RCC 7860 (cell line): ENCODE results near the gene GRHL3.

Experiments
- DNase-seq: peaks from one replicate; pipeline ENCODE4 v3.0.0-alpha.2; 2015; ENCODE audit warnings: low spot score
- FAIRE-seq: peaks from 2 replicates; lab custom pipeline; 2012; peaks lifted over from hg19 to GRCh38; lab: Jason Lieb, UNC

Gene GRHL3

DNA sequence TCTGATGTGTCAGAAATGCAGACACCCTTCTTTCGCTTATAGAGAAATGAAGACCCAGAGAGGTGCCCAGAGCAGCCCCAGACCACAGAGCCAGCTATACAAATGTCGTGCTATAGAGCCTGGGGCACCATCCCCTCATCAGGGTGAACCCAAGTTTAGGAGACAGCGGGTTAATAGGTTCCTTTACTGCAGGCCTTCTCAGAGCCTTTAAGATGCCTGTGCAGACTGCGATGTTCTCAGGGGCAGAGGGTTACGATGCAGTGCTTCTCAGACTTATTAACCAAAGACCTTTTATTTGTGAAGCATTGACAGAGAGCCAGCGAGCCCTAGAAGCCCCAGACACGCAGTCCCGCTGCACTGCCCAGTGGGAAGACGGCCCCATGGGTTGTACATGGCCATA lies 47.5 kb downstream of the GRHL3 start:
- no peak for DNase-seq
- no peak for FAIRE-seq

DNA sequence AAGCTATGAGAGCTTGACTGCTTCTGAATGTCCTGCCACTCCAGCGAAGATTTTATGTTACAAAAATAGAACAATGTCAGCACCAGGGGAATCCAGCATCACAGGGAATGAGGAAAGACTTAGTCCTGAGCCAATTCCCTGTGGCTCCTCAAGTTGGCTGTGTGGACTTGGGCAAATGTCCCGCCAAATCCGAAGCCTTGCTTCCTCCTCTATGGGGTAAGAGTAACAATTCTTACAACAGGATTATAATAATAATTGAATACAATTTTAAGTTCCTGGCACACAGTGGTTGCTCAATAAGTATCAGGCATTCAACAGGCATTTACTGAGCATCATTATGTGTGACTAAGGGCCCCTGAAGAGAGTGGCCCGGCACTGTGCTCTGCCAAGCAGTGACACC lies 50.0 kb downstream of the GRHL3 start:
- no peak for FAIRE-seq
- DNase-seq, result no peak

DNA sequence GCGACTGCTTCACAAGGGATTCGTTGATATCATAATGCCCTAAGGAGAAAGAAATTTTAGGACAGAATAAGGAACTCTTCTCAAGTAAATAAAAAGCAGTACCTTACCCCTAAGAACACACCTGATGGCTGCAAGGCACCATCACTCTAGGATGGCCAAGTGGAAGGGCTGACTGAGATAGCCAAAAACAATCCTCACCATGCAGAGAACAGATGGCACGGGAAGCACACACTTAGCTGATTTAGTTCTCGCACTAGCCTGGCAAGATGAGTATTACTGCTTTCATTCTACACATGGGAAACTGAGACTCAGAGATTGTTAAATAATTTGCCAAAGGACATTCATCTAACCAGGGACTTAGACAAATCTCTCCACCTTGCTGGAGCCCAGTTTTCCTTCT lies 50.6 kb downstream of the GRHL3 start:
- no peak for DNase-seq
- no peak for FAIRE-seq

DNA sequence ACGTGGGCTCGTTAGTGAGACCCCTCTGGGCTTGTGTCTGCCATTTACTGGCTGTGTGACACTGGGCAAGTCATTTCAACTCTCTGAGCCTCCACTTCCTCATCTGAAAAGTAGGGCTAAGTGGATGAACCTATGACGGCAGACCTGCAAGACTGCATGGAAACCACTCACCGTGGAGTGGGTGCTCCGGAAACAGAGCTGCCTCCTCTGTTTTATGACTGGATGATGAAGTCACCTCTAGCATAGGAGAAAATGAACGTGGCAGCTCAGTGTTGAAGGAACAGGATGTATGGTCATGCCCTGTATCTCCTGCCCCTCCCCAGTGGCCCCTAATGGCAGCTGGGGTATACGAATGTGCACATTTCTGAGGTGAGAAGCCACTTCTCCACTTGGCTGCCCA lies 53.9 kb downstream of the GRHL3 start:
- FAIRE-seq (no peak), DNase-seq (no peak)

DNA sequence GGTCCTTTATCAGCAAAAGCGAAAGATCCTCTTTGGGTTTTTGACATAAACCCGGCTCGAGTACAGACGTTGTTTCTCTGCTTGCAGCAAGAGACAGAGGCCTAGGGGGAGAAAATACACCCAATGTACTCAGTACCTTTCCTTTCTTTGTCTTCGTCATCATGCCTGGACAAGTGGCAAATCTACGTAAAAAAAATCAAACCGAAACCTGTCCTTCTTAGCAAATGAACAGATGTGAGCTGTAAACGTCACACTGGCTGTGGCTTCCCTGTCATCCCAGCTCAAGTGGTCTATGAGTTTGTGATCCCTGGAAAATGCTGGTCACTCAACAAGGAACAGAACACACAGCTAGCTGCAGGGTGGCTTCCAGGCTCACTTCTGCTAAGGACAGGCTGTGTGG lies 54.6 kb downstream of the GRHL3 start:
- FAIRE-seq (no peak), DNase-seq (no peak)

DNA sequence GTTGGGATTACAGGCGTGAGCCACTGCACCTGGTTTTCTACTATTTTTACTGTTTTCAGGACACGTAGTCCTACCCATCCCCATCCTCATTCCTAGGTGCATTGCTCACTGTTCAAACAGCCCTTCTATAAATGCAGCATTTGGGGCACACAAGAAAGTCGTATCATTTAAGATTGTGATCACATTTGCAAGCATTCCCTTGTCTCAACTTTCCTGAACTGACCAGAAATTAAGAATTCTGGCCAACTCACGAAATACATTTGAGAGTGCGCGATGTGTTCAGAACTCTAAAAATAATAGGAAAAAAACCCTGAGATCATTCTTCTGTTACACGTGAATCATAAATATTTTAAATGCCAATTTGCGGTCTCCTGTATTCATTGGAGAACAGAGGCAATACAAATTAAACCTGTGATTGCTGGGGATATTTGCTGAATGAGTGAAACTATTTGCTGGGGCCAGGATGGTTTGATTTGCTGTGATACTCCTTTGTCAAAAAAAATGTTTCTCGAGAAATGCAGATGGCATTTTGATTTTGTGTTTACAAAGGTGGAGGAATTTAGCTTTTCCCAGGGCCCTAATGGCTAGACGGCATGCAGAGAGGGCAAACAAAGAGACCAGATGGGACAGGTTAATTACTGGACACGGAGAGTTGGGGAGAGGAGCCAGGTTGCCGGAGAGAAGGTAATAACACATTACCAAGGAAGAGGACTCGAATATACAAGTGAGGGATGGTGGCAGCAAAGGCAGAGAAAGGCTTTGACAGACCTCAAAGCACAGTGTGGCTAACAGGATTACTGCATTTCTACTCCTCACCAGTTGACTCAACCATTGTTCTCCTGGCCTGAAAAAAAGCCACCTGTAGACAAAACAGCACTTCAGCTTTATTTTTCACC lies 56.0 kb downstream of the GRHL3 start:
- FAIRE-seq (no peak), DNase-seq (no peak)

DNA sequence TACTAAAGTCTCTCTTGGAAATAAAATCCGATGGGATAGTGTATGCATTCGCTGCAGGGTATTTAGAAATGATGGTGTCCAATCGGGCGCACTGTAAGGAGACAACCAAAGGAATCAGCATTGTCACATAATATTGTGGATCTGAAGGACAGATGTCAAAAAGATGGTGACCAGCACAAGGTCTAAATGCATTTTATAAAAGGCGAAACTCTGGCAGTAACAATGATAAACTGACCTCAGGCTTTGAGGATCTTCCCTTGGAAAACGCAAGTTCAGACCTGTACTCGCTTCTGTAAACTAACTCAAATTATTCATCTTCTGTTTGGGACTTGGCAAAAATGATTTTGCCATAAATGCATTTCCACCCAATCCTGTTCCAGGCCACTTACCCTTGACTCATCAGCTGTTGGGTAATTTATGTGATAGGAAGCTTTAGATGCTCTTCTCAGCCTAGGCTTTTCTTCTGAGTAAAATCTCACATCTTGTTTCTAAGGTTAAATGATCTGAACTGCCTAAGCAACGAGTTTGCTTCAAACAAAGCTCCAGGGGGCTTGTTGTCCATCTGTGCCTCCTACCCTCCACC lies 60.7 kb downstream of the GRHL3 start:
- no peak for FAIRE-seq
- DNase-seq, result no peak

DNA sequence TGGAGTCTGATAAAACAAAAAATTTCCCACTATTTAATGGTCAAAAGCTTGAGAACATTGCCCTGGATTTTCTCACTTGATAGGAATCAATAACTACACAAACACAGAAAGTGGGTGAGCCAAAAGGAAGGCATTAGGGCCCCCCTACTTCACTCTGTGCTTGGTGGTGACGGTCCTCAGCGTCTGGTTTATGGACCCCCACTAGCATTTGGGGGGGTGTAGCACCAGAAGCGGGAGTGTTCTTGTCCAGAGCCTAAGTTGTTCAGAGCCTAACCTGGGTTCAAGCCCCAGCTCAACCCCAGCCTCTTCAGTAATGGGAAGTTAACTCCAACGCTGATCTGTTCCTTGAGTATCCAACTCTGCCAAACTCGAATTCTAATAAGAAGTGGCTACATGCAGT lies 61.4 kb downstream of the GRHL3 start:
- FAIRE-seq (no peak), DNase-seq (no peak)

GRCh38 chr1:24381256-24381655 lies 62.1 kb downstream of the GRHL3 start:
- no peak for FAIRE-seq
- DNase-seq, result no peak

GRCh38 chr1:24382165-24382577 lies 63.0 kb downstream of the GRHL3 start:
- DNase-seq, result no peak

DNA sequence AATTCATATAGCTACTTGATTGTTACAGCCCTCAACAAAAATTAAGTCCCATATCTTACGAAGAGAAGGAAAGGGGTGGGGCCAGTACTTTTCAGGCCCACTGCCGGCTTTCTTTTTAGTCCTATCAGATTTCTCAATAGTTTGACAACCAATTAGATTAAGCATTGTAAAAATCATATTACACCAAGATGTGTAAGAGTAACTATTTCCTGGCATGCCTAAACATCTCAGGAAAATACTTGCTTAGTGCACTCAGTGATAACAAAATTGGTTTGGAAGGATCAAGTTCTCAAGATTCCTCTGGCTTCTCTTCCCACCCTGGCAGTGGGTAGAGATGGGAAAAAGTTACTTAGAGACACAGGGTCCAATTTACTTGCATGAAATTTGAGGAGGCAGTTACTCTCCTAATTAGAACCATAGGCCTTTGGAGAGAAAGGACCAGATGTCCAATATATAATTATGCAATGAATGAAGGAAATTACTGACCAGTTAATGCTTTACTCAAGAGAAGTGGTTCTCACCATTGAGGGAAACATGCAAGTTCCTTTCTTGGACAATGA lies 64.3 kb downstream of the GRHL3 start:
- DNase-seq (no peak), FAIRE-seq (no peak)

More at GRCh38 chr1:24382165-24382577, 63.0 kb downstream of the GRHL3 start:
- FAIRE-seq, result no peak

GRCh38 chr1:24384251-24385090 lies 65.3 kb downstream of the GRHL3 start:
- DNase-seq (no peak), FAIRE-seq (no peak)

GRCh38 chr1:24385160-24385940 lies 66.2 kb downstream of the GRHL3 start:
- FAIRE-seq (peak; percentile 60), DNase-seq (peak; percentile 60)

DNA sequence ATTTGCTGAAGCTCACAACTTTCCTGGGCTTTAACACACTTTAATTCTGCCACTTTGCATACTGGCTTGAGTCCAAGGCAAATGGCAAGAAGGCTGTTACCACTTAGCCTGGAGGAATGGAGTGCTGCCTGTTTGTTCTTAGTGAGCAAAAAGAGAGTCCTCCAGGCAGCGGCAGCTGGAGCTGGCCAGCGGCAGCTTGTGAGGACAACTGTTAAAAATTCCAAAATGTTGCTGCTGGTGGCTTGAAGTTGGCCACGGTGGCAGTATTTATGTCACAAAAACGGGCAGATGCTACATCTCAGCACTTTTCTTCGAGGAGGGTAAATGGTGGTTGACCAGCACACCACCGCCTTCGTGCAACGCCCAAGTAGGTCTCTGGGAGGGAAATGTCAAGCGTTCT lies 67.1 kb downstream of the GRHL3 start:
- FAIRE-seq (no peak), DNase-seq (no peak)

DNA sequence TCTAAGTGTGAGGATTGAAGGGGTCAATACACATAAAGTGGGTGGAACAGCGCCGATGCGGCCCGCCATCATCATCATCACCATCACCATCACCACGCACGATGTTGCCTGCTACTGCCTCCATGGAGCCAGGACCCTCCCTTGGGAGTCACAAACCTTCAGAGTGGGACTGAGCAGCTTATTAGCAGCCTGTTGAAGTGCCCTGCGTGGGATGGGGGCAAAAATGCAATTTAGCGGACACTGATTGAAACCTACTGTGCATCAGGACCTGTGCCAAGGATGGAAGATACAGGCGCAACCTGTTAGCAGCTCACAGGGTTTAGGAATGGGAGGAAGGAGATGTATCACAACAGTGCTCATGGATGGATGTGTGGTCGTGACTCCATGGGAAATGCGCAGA lies 67.8 kb downstream of the GRHL3 start:
- FAIRE-seq (no peak), DNase-seq (no peak)

- DNase-seq (no peak), FAIRE-seq (peak; percentile 38)
Observed at GRCh38 chr1:24387636-24388175, 68.5 kb downstream of the GRHL3 start.

DNA sequence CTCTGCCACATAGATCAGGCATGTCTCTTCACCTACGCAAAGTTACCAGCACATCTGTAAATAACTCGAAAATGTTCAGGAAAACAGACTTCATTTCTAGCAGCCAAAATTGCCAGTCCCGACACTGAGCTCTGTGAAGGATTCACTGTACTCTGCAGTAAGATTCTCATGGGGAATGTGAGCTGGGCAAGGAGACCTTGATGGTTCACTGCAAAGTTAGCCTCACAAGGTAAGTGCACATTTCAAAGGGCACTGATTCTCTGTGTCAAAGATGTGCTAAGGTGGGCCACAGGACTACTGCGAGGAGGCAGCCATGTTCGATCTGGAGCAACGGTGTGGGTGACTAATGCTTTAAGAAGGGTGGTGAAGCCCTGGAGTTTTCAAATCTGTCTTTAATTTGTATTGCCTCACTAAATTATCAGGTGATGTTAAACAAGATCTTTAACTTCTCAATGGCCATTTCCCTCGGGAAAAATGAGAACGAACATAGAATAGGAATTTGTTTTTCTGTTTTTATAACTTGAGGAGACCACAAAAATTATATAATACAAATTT lies 69.3 kb downstream of the GRHL3 start:
- DNase-seq (no peak), FAIRE-seq (no peak)

- FAIRE-seq (no peak), DNase-seq (no peak)
Observed at GRCh38 chr1:24389231-24389678, 70.1 kb downstream of the GRHL3 start.

DNA sequence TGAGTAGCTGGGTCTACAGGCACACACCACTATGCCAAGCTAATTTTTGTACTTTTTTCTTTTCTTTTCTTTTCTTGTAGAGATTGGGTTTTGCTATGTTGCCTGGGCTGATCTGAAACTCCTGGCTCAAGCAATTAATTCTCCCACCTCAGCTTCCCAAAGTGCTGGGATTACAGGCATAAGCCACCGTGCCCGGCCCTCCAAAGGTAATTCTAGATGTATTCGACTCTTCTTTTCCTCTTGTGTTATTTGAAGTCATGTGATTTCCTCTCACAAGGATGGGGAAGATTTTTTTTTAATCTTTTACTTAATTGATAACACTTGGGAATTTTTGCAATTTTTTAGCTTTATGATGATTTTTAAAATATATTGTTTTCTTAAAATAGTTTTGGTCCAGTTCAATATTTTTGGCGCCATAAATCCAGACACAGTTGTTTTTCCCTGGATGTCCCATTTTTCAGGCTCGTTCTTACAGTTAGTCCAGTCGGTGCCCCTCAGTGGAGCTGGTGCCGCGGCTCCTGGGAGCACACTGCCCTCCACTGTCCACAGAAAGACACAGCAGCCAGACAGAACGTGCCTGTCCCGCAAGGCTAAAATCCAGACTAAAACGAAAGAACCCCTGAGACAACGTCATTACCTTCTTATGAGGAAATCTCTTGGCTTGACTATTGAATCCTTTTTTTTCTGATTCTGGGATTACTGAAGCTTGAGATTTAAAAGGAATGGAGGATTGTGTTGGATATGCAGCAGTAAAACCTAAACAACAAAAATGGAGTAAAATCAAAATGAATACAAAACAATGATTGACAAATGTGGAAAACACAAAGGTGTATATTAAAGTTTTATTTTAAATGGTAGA lies 72.0 kb downstream of the GRHL3 start:
- peak; percentile 42 for FAIRE-seq

More for the DNA sequence above, 72.0 kb downstream of the GRHL3 start:
- DNase-seq, result peak; percentile 60
